Measurements from ENCODE around the gene IQCB1. TPM values are rescaled to one million over a fixed set of nuclear protein-coding genes. Genes with fewer than 3 reads are reported as not detected.
"Not testable (repeated sequence)": the region's sequence is repeated elsewhere in the genome, so short reads cannot be mapped to it uniquely, and the experiment has no call there.

Gene IQCB1
- total RNA-seq, 1 donor from 2014 or later = 16.2 TPM

GRCh38 chr3:121781611-121782010 is 53.2 kb downstream of the IQCB1 start:
- Histone ChIP-seq H3K4me3 (ENCODE audit: low read length in 3 of 3) (no peak overlapping the region), H3K4me1 (ENCODE audit: control insufficient read depth in 3 of 3, insufficient read depth in 3 of 3, low read length in 3 of 3) (no peaks in the 10 kb centered on the region), H3K9ac (ENCODE audit: low read depth in 1 of 3, low read length in 3 of 3) (no peak overlapping the region), H3K27ac (ENCODE audit: low read depth, low read length) (no peak overlapping the region), H3K27me3 (ENCODE audit: control insufficient read depth in 3 of 3, insufficient read depth in 3 of 3, low read length in 3 of 3) (no peaks in the 10 kb centered on the region), H3K9me3 (ENCODE audit: control insufficient read depth in 3 of 3, low read length in 3 of 3) (no peaks in the 10 kb centered on the region), H3K36me3 (ENCODE audit: control insufficient read depth in 3 of 3, insufficient read depth in 3 of 3, low read length in 3 of 3) (peaks cover 7 to 30% (median 26%) of the 10 kb centered on the region in 3 donors)

- H3K27ac ChIP-seq (ENCODE audit: low read depth, low read length); H3K9me3 ChIP-seq (ENCODE audit: control insufficient read depth in 3 of 3, low read length in 3 of 3); H3K4me3 ChIP-seq (ENCODE audit: low read length in 3 of 3); H3K4me1 ChIP-seq (ENCODE audit: control insufficient read depth in 3 of 3, insufficient read depth in 3 of 3, low read length in 3 of 3); H3K9ac ChIP-seq (ENCODE audit: low read depth in 1 of 3, low read length in 3 of 3); H3K27me3 ChIP-seq (ENCODE audit: control insufficient read depth in 3 of 3, insufficient read depth in 3 of 3, low read length in 3 of 3): not testable (repeated sequence)
- H3K36me3 ChIP-seq (ENCODE audit: control insufficient read depth in 3 of 3, insufficient read depth in 3 of 3, low read length in 3 of 3) = peaks cover 16 to 45% (median 39%) of the 10 kb centered on the region in 3 donors
Observed at GRCh38 chr3:121775095-121775494, 59.8 kb downstream of the IQCB1 start.

GRCh38 chr3:121769246-121769645 is 65.6 kb downstream of the IQCB1 start:
- H3K36me3 ChIP-seq (ENCODE audit: control insufficient read depth in 3 of 3, insufficient read depth in 3 of 3, low read length in 3 of 3) = peaks cover 9 to 24% (median 23%) of the 10 kb centered on the region in 3 donors
- no peak overlapping the region for H3K27ac ChIP-seq (ENCODE audit: low read depth, low read length)
- H3K9ac ChIP-seq (ENCODE audit: low read depth in 1 of 3, low read length in 3 of 3) = no peak overlapping the region
- no peaks in the 10 kb centered on the region for H3K9me3 ChIP-seq (ENCODE audit: control insufficient read depth in 3 of 3, low read length in 3 of 3)
- H3K4me3 ChIP-seq (ENCODE audit: low read length in 3 of 3) = no peak overlapping the region
- H3K4me1 ChIP-seq (ENCODE audit: control insufficient read depth in 3 of 3, insufficient read depth in 3 of 3, low read length in 3 of 3) = no peaks in the 10 kb centered on the region
- H3K27me3 ChIP-seq (ENCODE audit: control insufficient read depth in 3 of 3, insufficient read depth in 3 of 3, low read length in 3 of 3) = no peaks in the 10 kb centered on the region

GRCh38 chr3:121768452-121768851 is 66.4 kb downstream of the IQCB1 start:
- Histone ChIP-seq H3K27ac (ENCODE audit: low read depth, low read length) (no peak overlapping the region), H3K27me3 (ENCODE audit: control insufficient read depth in 3 of 3, insufficient read depth in 3 of 3, low read length in 3 of 3) (no peaks in the 10 kb centered on the region), H3K4me1 (ENCODE audit: control insufficient read depth in 3 of 3, insufficient read depth in 3 of 3, low read length in 3 of 3) (no peaks in the 10 kb centered on the region), H3K9me3 (ENCODE audit: control insufficient read depth in 3 of 3, low read length in 3 of 3) (no peaks in the 10 kb centered on the region), H3K36me3 (ENCODE audit: control insufficient read depth in 3 of 3, insufficient read depth in 3 of 3, low read length in 3 of 3) (peaks cover 9 to 22% (median 18%) of the 10 kb centered on the region in 3 donors), H3K4me3 (ENCODE audit: low read length in 3 of 3) (no peak overlapping the region), H3K9ac (ENCODE audit: low read depth in 1 of 3, low read length in 3 of 3) (no peak overlapping the region)

GRCh38 chr3:121759541-121760202 is 75.2 kb downstream of the IQCB1 start:
- Histone ChIP-seq H3K36me3 (ENCODE audit: control insufficient read depth in 3 of 3, insufficient read depth in 3 of 3, low read length in 3 of 3) (no peaks in the 10 kb centered on the region), H3K27me3 (ENCODE audit: control insufficient read depth in 3 of 3, insufficient read depth in 3 of 3, low read length in 3 of 3) (peaks cover 0 to 4% (median 0%) of the 10 kb centered on the region in 3 donors), H3K9ac (ENCODE audit: low read depth in 1 of 3, low read length in 3 of 3) (no peak overlapping the region), H3K4me1 (ENCODE audit: control insufficient read depth in 3 of 3, insufficient read depth in 3 of 3, low read length in 3 of 3) (no peaks in the 10 kb centered on the region), H3K9me3 (ENCODE audit: control insufficient read depth in 3 of 3, low read length in 3 of 3) (no peaks in the 10 kb centered on the region), H3K4me3 (ENCODE audit: low read length in 3 of 3) (no peak overlapping the region), H3K27ac (ENCODE audit: low read depth, low read length) (no peak overlapping the region)

GRCh38 chr3:121758727-121759450 is 76.0 kb downstream of the IQCB1 start:
- H3K4me3 ChIP-seq (ENCODE audit: low read length in 3 of 3) = no peak overlapping the region
- peaks cover 0 to 4% (median 0%) of the 10 kb centered on the region in 3 donors for H3K27me3 ChIP-seq (ENCODE audit: control insufficient read depth in 3 of 3, insufficient read depth in 3 of 3, low read length in 3 of 3)
- no peaks in the 10 kb centered on the region for H3K36me3 ChIP-seq (ENCODE audit: control insufficient read depth in 3 of 3, insufficient read depth in 3 of 3, low read length in 3 of 3)
- no peak overlapping the region for H3K27ac ChIP-seq (ENCODE audit: low read depth, low read length)
- H3K9ac ChIP-seq (ENCODE audit: low read depth in 1 of 3, low read length in 3 of 3) = no peak overlapping the region
- no peaks in the 10 kb centered on the region for H3K9me3 ChIP-seq (ENCODE audit: control insufficient read depth in 3 of 3, low read length in 3 of 3)
- H3K4me1 ChIP-seq (ENCODE audit: control insufficient read depth in 3 of 3, insufficient read depth in 3 of 3, low read length in 3 of 3) = no peaks in the 10 kb centered on the region

GRCh38 chr3:121757812-121758545 is 76.9 kb downstream of the IQCB1 start:
- H3K4me1 ChIP-seq (ENCODE audit: control insufficient read depth in 3 of 3, insufficient read depth in 3 of 3, low read length in 3 of 3) = no peaks in the 10 kb centered on the region
- no peak overlapping the region for H3K27ac ChIP-seq (ENCODE audit: low read depth, low read length)
- no peak overlapping the region for H3K4me3 ChIP-seq (ENCODE audit: low read length in 3 of 3)
- H3K9me3 ChIP-seq (ENCODE audit: control insufficient read depth in 3 of 3, low read length in 3 of 3) = no peaks in the 10 kb centered on the region
- H3K36me3 ChIP-seq (ENCODE audit: control insufficient read depth in 3 of 3, insufficient read depth in 3 of 3, low read length in 3 of 3) = no peaks in the 10 kb centered on the region
- no peak overlapping the region for H3K9ac ChIP-seq (ENCODE audit: low read depth in 1 of 3, low read length in 3 of 3)
- H3K27me3 ChIP-seq (ENCODE audit: control insufficient read depth in 3 of 3, insufficient read depth in 3 of 3, low read length in 3 of 3) = peaks cover 0 to 4% (median 0%) of the 10 kb centered on the region in 3 donors

- Histone ChIP-seq H3K27me3 (ENCODE audit: control insufficient read depth in 3 of 3, insufficient read depth in 3 of 3, low read length in 3 of 3) (peaks cover 0 to 4% (median 0%) of the 10 kb centered on the region in 3 donors), H3K36me3 (ENCODE audit: control insufficient read depth in 3 of 3, insufficient read depth in 3 of 3, low read length in 3 of 3) (no peaks in the 10 kb centered on the region), H3K9me3 (ENCODE audit: control insufficient read depth in 3 of 3, low read length in 3 of 3) (no peaks in the 10 kb centered on the region), H3K4me1 (ENCODE audit: control insufficient read depth in 3 of 3, insufficient read depth in 3 of 3, low read length in 3 of 3) (no peaks in the 10 kb centered on the region), H3K27ac (ENCODE audit: low read depth, low read length) (no peak overlapping the region), H3K9ac (ENCODE audit: low read depth in 1 of 3, low read length in 3 of 3) (no peak overlapping the region), H3K4me3 (ENCODE audit: low read length in 3 of 3) (no peak overlapping the region)
Observed at GRCh38 chr3:121757087-121757811, 77.6 kb downstream of the IQCB1 start.

- Histone ChIP-seq H3K36me3 (ENCODE audit: control insufficient read depth in 3 of 3, insufficient read depth in 3 of 3, low read length in 3 of 3) (no peaks in the 10 kb centered on the region), H3K9ac (ENCODE audit: low read depth in 1 of 3, low read length in 3 of 3) (no peak overlapping the region), H3K4me1 (ENCODE audit: control insufficient read depth in 3 of 3, insufficient read depth in 3 of 3, low read length in 3 of 3) (peaks cover 14 to 20% (median 15%) of the 10 kb centered on the region in 3 donors), H3K27ac (ENCODE audit: low read depth, low read length) (no peak overlapping the region), H3K9me3 (ENCODE audit: control insufficient read depth in 3 of 3, low read length in 3 of 3) (no peaks in the 10 kb centered on the region), H3K4me3 (ENCODE audit: low read length in 3 of 3) (no peak overlapping the region), H3K27me3 (ENCODE audit: control insufficient read depth in 3 of 3, insufficient read depth in 3 of 3, low read length in 3 of 3) (no peaks in the 10 kb centered on the region)
Observed at GRCh38 chr3:121752772-121753171, 82.1 kb downstream of the IQCB1 start.

Measured in skeletal muscle tissue (tissue), 4 donors.